ENCODE data around the gene CLEC2A.
"Not testable (repeated sequence)": the region's sequence is repeated elsewhere in the genome, so short reads cannot be mapped to it uniquely, and the experiment has no call there.

Gene CLEC2A

GRCh38 chr12:9932270-9932669 lies at the start of gene CLEC2A:
CLEC2A (minus strand) TSS chr12:9932370; CDS start chr12:9932329, 41 bp downstream.
- DNase-seq: no peak

- DNase-seq: no peak
Observed at GRCh38 chr12:9980126-9980525, 48.0 kb upstream of the CLEC2A start.

GRCh38 chr12:9977916-9978315 lies 45.7 kb upstream of the CLEC2A start:
- DNase-seq: no peak

- not testable (repeated sequence) for DNase-seq
Observed at GRCh38 chr12:9976626-9977025, 44.5 kb upstream of the CLEC2A start.

GRCh38 chr12:9975614-9976013 lies 43.4 kb upstream of the CLEC2A start:
- DNase-seq: no peak

GRCh38 chr12:9974731-9975130 lies 42.6 kb upstream of the CLEC2A start:
- not testable (repeated sequence) for DNase-seq

GRCh38 chr12:9973949-9974348 lies 41.8 kb upstream of the CLEC2A start:
- no peak for DNase-seq

GRCh38 chr12:9971181-9971580 lies 39.0 kb upstream of the CLEC2A start, which contains the start of gene CLEC12A:
CLEC12A (plus strand) TSS chr12:9971409; CDS start chr12:9971597, 188 bp downstream.
- DNase-seq: no peak

GRCh38 chr12:9969673-9970072 lies 37.5 kb upstream of the CLEC2A start:
- no peak for DNase-seq

- no peak for DNase-seq
Observed at GRCh38 chr12:9961901-9962300, 29.7 kb upstream of the CLEC2A start.

DNA sequence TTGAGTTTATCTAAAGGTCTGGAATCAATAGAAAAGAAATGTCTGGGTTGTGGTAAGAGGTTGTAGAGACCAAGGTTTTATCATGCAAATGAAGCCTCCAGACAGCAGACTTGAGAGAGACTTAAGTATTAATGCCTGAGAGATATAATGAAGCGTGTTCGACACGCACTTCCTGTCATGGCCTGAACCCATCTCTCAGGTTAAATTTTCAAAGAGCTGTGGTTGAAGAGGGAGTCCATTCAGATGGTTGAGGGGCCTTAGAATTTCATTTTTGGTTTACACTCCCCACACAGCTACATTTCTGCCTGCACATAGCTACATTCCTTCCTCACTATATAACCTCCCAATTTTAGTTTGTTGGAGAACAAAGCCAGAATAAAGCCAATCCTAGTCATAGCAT lies 28.9 kb upstream of the CLEC2A start:
- no peak for DNase-seq

DNA sequence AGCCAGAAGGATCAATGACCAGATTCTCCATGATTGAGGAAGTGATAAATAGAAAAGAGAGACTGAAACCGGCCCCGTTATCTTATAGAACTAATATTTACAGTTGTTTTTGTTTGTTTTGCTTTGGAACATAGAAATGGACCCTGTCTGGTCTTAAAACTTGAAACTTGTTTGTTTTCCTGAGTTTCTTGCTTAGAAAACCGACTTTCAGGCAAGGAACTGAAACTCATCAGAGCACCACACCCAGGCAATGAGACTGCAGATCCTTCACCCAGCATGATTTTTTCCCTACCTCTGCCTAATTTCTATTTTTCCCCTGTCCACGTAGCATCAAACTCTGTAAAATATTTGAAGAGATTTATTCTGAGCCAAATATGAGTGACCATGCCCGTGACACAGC lies 28.4 kb upstream of the CLEC2A start:
- DNase-seq: no peak

DNA sequence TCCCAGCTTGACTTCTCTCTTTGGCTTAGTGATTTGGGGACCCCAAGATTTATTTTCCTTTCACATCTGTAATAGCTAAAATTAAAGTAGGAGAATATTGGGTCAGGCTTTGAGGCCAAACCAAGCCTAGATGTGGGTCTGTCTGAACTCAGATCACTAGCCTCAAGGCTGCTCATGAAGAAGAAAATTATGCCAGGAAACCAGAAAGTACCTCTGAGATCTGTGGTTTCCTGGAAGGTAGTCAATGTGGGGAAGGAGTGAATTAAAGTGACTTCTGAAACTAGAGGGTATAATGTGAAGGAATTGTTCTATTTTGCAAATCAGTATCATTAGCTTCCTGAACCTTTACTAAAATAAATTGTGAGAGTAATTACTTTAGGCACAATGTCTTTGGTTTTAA lies 25.7 kb upstream of the CLEC2A start:
- DNase-seq: no peak

GRCh38 chr12:9952954-9953729 lies 21.0 kb upstream of the CLEC2A start:
- not testable (repeated sequence) for DNase-seq

GRCh38 chr12:9951026-9951675 lies 19.0 kb upstream of the CLEC2A start:
- peak; percentile 20 to 33 for DNase-seq

DNA sequence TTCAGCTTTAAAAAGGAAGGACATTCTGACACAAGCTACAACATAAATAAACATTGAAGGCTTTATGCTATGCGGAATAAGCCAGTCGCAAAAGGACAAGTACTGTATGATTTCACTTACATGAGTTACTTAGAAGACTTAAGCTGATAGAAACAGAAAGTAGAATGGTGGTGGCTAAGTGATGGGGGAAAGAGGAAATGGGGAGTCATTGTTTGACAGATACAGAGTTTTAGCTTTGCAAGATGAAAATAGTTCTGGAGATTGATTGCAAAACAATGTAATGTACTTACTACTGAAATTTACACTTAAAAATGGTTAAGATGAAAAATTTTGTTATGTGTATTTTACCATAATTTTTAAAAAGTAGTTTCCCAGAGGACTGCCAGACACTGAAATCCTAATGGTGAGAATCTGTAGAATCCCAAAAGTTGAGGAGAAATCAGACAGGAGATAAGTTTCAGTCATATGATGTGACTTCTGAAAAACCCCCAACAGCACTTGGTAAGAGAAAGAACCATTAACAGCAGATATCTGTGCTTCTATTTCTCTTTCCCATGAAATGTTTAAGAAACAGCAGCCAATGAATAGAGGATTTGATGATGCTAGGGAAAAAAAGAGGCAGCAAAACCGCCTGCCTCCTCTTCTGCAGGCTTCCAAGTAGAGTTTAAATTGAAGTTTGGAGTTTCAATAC lies 16.6 kb upstream of the CLEC2A start:
- DNase-seq: no peak

DNA sequence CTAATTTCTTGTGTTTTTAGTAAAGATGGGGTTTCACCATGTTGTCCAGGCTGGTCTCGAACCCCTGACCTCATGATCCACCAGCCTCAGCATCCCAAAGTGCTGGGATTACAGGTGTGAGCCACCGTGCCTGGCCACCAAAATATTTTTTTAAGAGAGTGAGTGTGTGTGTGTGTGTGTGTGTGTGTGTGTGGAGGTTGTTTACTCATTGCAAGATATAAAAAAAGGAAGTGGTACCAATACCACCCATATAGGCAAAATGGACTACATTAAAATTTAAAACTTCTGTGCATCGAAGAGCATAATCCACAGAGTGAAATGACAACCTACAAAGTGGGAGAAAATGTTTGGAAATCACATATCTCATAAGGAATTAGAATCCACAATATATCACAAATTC lies 15.5 kb upstream of the CLEC2A start:
- DNase-seq: no peak

- no peak for DNase-seq
Observed at GRCh38 chr12:9944391-9944790, 12.2 kb upstream of the CLEC2A start.

DNA sequence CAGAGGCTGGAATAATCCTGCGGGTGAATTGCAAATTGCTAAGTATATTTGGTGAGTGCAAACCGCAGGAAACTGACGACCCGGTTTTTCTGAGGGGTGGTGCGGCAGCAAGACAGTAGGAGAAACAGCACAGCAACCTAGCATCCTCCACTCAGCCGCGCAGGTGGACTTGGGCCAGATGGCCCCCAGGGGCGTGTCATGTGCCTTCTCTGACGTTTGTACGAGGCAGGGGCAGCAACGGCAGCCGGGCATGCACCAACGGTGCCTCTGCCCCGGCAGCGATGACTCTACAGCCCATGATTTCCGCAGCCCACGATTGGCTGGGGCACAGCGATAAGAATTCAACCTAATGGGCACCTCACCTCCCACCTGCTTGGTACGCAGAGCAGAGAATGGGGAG lies 11.1 kb upstream of the CLEC2A start:
- DNase-seq: peak in 1 of 2 experiments; percentile 9

GRCh38 chr12:9941838-9942237 lies 9.7 kb upstream of the CLEC2A start:
- no peak for DNase-seq

DNA sequence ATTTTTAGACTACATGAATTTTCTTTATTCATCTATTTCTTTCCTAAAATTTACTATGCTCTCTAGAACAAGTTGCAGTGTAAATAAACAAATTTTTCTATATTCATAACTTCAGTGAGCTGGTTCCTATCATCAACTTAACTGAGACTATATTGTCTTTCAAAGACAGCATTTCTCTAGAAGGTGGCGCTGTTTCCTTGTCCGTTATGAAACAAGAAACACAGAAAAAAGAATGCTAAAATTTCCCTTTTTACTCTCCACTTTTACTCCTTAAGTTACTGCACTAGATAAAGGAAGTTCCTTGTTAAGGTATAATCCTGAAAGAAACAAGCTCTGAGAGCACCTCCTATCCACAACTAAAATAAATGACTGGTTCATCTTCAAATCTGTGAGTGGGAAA lies 8.2 kb upstream of the CLEC2A start:
- no peak for DNase-seq

DNA sequence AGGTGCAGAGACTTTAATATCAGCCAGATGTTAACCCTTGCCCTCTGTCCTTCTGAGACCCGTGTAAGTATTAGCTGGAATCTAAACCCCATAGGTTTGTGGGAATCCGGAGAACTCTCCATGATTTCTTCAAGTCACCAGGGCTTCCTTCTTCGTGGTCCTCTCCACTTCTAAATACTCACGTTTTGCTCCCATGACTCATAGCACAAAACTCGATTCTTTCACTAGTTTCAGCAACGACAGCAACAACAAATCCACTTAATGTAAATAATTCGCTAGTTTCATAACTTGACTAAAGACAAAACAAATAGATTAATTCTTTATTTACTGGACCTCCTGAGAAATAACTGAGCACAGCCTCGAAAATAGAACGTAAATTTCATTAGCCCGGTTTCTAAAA lies 4.4 kb upstream of the CLEC2A start:
- DNase-seq: no peak

DNA sequence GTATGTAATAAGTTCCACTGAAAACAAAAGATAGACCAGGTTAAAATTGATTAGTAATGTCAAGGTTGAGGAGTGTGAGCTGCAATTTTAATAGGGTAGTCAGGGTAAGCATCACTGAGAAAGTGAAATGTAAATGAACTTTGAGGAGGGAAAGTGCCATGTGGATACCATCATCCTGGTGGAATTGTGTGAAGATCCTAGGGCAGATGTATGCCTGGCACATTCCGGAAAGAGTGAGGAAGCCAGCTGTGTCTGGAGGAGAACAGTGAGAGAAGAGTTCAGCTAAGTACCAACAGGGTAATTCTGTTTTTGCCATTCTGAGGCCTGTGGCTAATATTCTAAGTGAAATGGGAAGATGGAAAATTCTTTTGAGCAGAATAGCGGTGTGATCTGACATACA lies 2.9 kb upstream of the CLEC2A start:
- DNase-seq: no peak

DNA sequence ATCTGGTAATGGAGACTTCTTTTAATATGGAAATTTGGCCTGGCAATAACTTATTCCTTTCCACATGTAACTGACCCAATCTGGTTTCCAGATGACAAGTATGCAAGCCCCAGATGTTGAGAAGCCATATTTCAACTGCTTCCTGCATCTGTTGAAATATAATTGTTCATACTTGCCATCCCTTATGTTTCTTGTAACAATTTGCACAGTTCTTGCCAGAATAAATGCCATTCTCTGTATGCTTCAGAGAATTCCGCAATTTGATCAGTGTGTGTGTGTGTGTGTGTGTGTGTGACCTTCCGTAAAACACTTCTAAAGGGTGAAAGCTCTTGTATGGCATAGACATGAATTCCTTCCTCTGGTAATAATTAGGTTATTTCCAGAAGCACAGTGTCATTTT lies 1.8 kb upstream of the CLEC2A start:
- no peak for DNase-seq
